ENCODE results near the gene MC5R. TPM values are rescaled to one million over a fixed set of nuclear protein-coding genes. Genes with fewer than 3 reads are reported as not detected.

MC5R gene
- total RNA-seq, result not detected in 2 replicates

GRCh38 chr18:13823707-13824395 is at the start of gene MC5R:
TSS of gene MC5R (plus strand) at chr18:13824149. CDS start at chr18:13825766, 1,617 bp downstream.

Other genes with a start within 250 kb of the MC5R start
- 6.5 and 11.2 TPM in 2 replicates for gene FAM210A, start 97.6 kb upstream of the MC5R start, total RNA-seq
- 18.7 and 22.7 TPM in 2 replicates for gene RNMT, start 97.5 kb upstream of the MC5R start, total RNA-seq
- gene MC2R, start 91.4 kb downstream of the MC5R start, total RNA-seq, result not detected in 2 replicates

All from epithelial cell of alveolus of lung (primary cell).